ENCODE measurements around the gene MCTP1. TPM values are rescaled to one million over a fixed set of nuclear protein-coding genes. Genes with fewer than 3 reads are reported as not detected.

The MCTP1 gene
- total RNA-seq, 1 experiment from 2014 or later = 0.44 TPM

- no TSS peak for BruUV-seq (replicated peaks)
- RAD21 ChIA-PET (ENCODE audit: low non-redundant PET in 1 of 2, low total read pairs in 2 of 2, uncharacterized antibody in 2 of 2, unreplicated experiment in 2 of 2) = no interaction called here
- no peaks in the 10 kb centered on the region for H4K20me1 ChIP-seq (ENCODE audit: insufficient read depth)
- H3K27ac ChIP-seq (ENCODE audit: low read depth, low read length) = no peak overlapping the region
- no peaks in the 10 kb centered on the region for H3K79me2 ChIP-seq (ENCODE audit: insufficient read depth, low read length)
- no peaks in the 10 kb centered on the region for H3K9me3 ChIP-seq (ENCODE audit: control insufficient read depth in 1 of 2, insufficient read depth in 1 of 2, low read depth in 1 of 2, low read length in 2 of 2)
- no peak overlapping the region for H3K4me3 ChIP-seq (replicated peaks in 1 of 2; ENCODE audit: low read depth in 1 of 2, low read length in 2 of 2)
- no peaks in the 10 kb centered on the region for H3K36me3 ChIP-seq (ENCODE audit: control insufficient read depth in 1 of 2, insufficient read depth in 2 of 2, low read length in 2 of 2)
- CTCF ChIA-PET = no interaction called here
- no peaks in the 10 kb centered on the region for H3K9me2 ChIP-seq (ENCODE audit: insufficient read depth)
- no peak for DNase-seq (ENCODE audit: low read depth, low spot score)
- H3K4me2 ChIP-seq (ENCODE audit: low read length) = no peak overlapping the region
- H2AFZ ChIP-seq (ENCODE audit: low read depth, low read length, poor library complexity, severe bottlenecking) = no peak overlapping the region
- no peak for TF ChIP-seq FOSL1 (IDR thresholded peaks at IDR 0.05; ENCODE audit: low read depth)
- no peaks in the 10 kb centered on the region for H3K27me3 ChIP-seq (ENCODE audit: insufficient read depth, low read length)
- H3K4me1 ChIP-seq (ENCODE audit: control insufficient read depth in 1 of 2, insufficient read depth in 2 of 2, low read length in 2 of 2) = no peaks in the 10 kb centered on the region
- no peak for ATAC-seq
- intact Hi-C loops (cut with micrococcal nuclease) = no loop called here
- H3K9ac ChIP-seq (ENCODE audit: low read length) = no peak overlapping the region
- POLR2A ChIA-PET = no interaction called here
Observed at GRCh38 chr5:94941122-94941755, 343.7 kb downstream of the MCTP1 start.

DNA sequence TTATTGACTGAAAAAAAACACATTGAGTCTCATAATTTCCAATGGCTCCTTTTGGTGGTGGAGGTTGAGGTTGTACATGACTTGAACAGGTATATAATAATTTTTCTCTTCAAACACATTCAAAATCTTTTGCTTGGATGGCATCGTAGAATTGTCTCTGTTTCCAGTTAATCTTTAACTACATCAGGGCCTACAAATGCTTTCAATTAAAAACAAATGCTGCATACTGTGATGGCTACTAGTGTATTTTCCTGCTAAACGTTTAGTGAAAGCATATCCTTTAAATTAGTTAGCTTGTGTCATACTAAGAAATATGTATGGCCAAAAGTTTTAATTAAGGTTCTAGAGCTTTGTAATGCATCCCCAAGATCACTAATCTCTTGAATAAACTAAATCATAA is 352.6 kb downstream of the MCTP1 start:
- CTCF ChIA-PET = no interaction called here
- ATAC-seq = no peak
- TF ChIP-seq EZH2 (IDR thresholded peaks at IDR 0.05) = no peak
- TF ChIP-seq POLR2A (IDR thresholded peaks at IDR 0.05; ENCODE audit: borderline replicate concordance, extremely low read depth, insufficient read depth, insufficient read length) = no peak
- TF ChIP-seq, protein P1, sequence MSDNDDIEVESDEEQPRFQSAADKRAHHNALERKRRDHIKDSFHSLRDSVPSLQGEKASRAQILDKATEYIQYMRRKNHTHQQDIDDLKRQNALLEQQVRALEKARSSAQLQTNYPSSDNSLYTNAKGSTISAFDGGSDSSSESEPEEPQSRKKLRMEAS (IDR thresholded peaks at IDR 0.05) = no peak
- no peak for TF ChIP-seq REST (IDR thresholded peaks at IDR 0.05; ENCODE audit: low read depth)
- TF ChIP-seq SIN3A (IDR thresholded peaks at IDR 0.05; ENCODE audit: low read depth) = no peak
- TF ChIP-seq RAD21 (IDR thresholded peaks at IDR 0.05; ENCODE audit: low read depth) = no peak
- TF ChIP-seq POLR2AphosphoS5 (IDR thresholded peaks at IDR 0.05; ENCODE audit: low read depth, low read length) = no peak
- no peak for TF ChIP-seq ZNF274 (IDR thresholded peaks at IDR 0.05; ENCODE audit: low read depth, low read length)
- no peak for TF ChIP-seq ATF3 (IDR thresholded peaks at IDR 0.05)
- TF ChIP-seq CBX3 (IDR thresholded peaks at IDR 0.05; ENCODE audit: low read depth) = no peak
- TF ChIP-seq FOSL1 (IDR thresholded peaks at IDR 0.05; ENCODE audit: low read depth) = no peak
- TF ChIP-seq, protein P2, sequence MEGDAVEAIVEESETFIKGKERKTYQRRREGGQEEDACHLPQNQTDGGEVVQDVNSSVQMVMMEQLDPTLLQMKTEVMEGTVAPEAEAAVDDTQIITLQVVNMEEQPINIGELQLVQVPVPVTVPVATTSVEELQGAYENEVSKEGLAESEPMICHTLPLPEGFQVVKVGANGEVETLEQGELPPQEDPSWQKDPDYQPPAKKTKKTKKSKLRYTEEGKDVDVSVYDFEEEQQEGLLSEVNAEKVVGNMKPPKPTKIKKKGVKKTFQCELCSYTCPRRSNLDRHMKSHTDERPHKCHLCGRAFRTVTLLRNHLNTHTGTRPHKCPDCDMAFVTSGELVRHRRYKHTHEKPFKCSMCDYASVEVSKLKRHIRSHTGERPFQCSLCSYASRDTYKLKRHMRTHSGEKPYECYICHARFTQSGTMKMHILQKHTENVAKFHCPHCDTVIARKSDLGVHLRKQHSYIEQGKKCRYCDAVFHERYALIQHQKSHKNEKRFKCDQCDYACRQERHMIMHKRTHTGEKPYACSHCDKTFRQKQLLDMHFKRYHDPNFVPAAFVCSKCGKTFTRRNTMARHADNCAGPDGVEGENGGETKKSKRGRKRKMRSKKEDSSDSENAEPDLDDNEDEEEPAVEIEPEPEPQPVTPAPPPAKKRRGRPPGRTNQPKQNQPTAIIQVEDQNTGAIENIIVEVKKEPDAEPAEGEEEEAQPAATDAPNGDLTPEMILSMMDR (IDR thresholded peaks at IDR 0.05 in 2 of 3, conservative IDR thresholded peaks at IDR 0.05 in 1 of 3; ENCODE audit: borderline replicate concordance in 1 of 3, insufficient read depth in 1 of 3, low read depth in 2 of 3, low read length in 2 of 3) = no peak
- TF ChIP-seq TCF7L2 (IDR thresholded peaks at IDR 0.05; ENCODE audit: borderline replicate concordance, extremely low read depth, insufficient read depth, insufficient read length) = no peak
- TF ChIP-seq EGR1 (IDR thresholded peaks at IDR 0.05; ENCODE audit: low read depth) = no peak
- TF ChIP-seq CEBPB (IDR thresholded peaks at IDR 0.05; ENCODE audit: low read depth) = no peak
- TF ChIP-seq JUND (IDR thresholded peaks at IDR 0.05) = no peak
- no peak for TF ChIP-seq ELF1 (IDR thresholded peaks at IDR 0.05; ENCODE audit: borderline replicate concordance, low read depth)

More for the DNA sequence above, 352.6 kb downstream of the MCTP1 start:
- Histone ChIP-seq H3K9me2 (ENCODE audit: insufficient read depth) (no peaks in the 10 kb centered on the region), H3K36me3 (ENCODE audit: control insufficient read depth in 1 of 2, insufficient read depth in 2 of 2, low read length in 2 of 2) (no peaks in the 10 kb centered on the region), H3K9me3 (ENCODE audit: control insufficient read depth in 1 of 2, insufficient read depth in 1 of 2, low read depth in 1 of 2, low read length in 2 of 2) (no peaks in the 10 kb centered on the region), H2AFZ (ENCODE audit: low read depth, low read length, poor library complexity, severe bottlenecking) (no peak overlapping the region), H3K4me2 (ENCODE audit: low read length) (no peak overlapping the region), H3K9ac (ENCODE audit: low read length) (no peak overlapping the region), H4K20me1 (ENCODE audit: insufficient read depth) (no peaks in the 10 kb centered on the region), H3K4me3 (replicated peaks in 1 of 2; ENCODE audit: low read depth in 1 of 2, low read length in 2 of 2) (no peak overlapping the region), H3K27me3 (ENCODE audit: insufficient read depth, low read length) (no peaks in the 10 kb centered on the region), H3K27ac (ENCODE audit: low read depth, low read length) (no peak overlapping the region), H3K79me2 (ENCODE audit: insufficient read depth, low read length) (no peaks in the 10 kb centered on the region), H3K4me1 (ENCODE audit: control insufficient read depth in 1 of 2, insufficient read depth in 2 of 2, low read length in 2 of 2) (no peaks in the 10 kb centered on the region)
- BruUV-seq (replicated peaks) = no TSS peak
- no peak for DNase-seq (ENCODE audit: low read depth, low spot score)
- POLR2A ChIA-PET = no interaction called here
- intact Hi-C loops (cut with micrococcal nuclease) = no loop called here
- RAD21 ChIA-PET (ENCODE audit: low non-redundant PET in 1 of 2, low total read pairs in 2 of 2, uncharacterized antibody in 2 of 2, unreplicated experiment in 2 of 2) = no interaction called here

Data from HCT116 (cell line).